22Rv1 (cell line): ENCODE measurements around the gene TOB2.
"Not testable (repeated sequence)": the region's sequence is repeated elsewhere in the genome, so short reads cannot be mapped to it uniquely, and the experiment has no call there.

Experiments
- H3K27ac ChIP-seq: fragments of 450-650 bp; 2 replicates; pipeline ENCODE4 v1.5.1; 2017
- ZFX ChIP-seq: fragments of 450-650 bp; IDR thresholded peaks from 2 replicates; pipeline ENCODE4 v1.6.1; 2017; ENCODE audit warnings: antibody characterized with exemption, borderline replicate concordance
- TF ChIP-seq, protein P1 (sequence below): fragments of 450-650 bp; IDR thresholded peaks from 2 replicates; pipeline ENCODE4 v1.5.1; 2017; ENCODE audit warnings: mild to moderate bottlenecking

The TOB2 gene

DNA sequence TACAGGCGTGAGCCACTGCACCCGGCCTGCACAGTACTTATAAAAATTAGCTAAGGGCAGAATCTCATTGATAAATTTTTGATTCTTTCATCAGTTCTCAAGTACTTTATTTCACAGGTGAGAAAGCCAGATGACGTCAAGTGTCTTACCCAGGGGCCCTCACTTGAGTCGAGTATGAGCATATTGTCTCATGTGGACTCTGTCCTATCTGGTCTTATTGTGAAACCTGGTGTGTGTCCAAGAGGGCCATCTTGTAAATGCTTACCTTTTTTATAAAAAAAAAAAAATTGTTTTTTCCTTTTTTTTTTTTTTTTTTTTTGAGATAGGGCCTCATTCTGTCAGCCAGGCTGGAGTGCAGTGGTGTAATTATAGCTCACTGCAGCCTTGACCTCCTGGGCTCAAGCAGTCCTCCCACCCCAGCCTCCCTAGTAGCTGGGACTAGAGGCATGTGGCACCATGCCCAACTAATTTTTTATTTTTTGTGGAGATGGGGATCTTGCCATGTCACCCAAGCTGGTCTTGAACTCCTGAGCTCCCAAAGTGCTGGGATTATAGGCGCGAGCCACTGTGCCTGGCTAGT is 28.4 kb upstream of the TOB2 start:
- TF ChIP-seq, protein P1, sequence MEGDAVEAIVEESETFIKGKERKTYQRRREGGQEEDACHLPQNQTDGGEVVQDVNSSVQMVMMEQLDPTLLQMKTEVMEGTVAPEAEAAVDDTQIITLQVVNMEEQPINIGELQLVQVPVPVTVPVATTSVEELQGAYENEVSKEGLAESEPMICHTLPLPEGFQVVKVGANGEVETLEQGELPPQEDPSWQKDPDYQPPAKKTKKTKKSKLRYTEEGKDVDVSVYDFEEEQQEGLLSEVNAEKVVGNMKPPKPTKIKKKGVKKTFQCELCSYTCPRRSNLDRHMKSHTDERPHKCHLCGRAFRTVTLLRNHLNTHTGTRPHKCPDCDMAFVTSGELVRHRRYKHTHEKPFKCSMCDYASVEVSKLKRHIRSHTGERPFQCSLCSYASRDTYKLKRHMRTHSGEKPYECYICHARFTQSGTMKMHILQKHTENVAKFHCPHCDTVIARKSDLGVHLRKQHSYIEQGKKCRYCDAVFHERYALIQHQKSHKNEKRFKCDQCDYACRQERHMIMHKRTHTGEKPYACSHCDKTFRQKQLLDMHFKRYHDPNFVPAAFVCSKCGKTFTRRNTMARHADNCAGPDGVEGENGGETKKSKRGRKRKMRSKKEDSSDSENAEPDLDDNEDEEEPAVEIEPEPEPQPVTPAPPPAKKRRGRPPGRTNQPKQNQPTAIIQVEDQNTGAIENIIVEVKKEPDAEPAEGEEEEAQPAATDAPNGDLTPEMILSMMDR, result no peak
- no peak for TF ChIP-seq ZFX
- no peak overlapping the region for H3K27ac ChIP-seq

DNA sequence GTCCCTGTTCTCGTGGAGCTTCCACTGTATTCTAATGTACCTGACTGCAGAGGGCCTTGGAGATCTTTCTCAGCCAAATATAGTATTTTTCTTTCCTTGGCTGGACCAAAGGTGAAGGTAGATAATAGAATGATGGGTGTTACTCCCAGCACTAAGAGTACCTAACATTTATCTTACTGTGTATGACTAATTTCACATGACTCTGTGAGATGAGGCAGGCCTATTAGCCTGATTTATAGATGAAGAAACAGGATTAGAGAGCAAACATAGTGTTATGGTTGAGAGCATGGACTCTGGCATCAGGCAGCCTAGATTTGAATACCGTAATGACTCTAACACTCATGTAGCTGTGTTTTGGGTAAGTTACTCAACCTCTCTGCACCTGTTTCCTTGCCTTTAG is 25.0 kb upstream of the TOB2 start:
- TF ChIP-seq, protein P1, result no peak
- TF ChIP-seq ZFX, result no peak
- no peak overlapping the region for H3K27ac ChIP-seq

DNA sequence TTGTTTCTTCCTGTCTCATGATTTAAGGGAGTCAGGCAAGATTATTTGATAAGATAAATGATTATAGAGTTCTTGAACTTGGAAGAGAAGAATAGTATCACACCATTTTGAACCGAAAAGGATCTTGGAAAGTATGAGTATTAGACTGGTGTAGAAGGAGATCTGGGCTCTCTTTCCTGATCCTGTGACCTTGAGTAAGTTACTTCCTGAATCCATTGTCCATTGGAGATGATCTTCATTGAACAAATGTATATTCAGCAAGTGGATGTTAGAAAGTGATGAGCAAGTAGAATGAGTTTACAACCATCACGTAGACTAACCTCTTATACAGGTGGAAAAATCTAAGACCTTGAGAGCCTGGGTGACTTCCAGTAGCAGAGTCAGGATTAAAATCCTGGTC is 24.3 kb upstream of the TOB2 start:
- no peak overlapping the region for H3K27ac ChIP-seq
- TF ChIP-seq, protein P1, result no peak
- TF ChIP-seq ZFX, result no peak

DNA sequence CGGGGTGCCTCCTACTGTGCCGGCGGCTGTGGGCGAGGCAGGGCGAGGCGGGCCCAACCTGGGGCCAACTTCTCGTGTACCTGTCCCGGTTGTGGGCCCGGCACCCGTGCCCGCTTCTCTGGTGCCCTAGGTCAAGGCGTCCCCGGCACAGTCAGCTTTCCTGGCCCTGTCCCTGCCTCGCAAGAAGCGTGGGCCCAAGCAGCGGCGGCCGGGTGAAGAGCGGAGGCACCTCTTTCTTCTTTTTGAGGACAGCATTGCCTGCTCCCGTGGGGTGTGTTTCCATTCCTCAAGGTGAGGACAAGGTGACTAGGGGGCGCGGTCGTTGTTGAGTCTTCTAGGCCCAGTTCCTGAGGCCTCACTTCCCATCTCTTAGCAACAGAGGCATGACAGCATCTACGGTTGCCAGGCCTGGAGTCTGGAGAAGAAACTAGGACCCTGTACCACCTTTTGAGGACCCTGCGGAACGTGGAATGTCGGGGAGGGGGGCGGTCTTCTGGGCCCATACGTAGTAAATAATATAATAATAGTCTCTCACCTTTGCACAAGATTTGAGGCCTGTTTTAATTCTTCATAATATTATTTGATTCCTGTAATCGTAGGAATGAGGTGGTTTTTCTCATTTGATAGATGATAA is 22.7 kb upstream of the TOB2 start:
- TF ChIP-seq, protein P1, result no peak; the same call in 1 of the 2 replicates
- no peak for TF ChIP-seq ZFX
- peak overlapping the region; percentile 84 for H3K27ac ChIP-seq

DNA sequence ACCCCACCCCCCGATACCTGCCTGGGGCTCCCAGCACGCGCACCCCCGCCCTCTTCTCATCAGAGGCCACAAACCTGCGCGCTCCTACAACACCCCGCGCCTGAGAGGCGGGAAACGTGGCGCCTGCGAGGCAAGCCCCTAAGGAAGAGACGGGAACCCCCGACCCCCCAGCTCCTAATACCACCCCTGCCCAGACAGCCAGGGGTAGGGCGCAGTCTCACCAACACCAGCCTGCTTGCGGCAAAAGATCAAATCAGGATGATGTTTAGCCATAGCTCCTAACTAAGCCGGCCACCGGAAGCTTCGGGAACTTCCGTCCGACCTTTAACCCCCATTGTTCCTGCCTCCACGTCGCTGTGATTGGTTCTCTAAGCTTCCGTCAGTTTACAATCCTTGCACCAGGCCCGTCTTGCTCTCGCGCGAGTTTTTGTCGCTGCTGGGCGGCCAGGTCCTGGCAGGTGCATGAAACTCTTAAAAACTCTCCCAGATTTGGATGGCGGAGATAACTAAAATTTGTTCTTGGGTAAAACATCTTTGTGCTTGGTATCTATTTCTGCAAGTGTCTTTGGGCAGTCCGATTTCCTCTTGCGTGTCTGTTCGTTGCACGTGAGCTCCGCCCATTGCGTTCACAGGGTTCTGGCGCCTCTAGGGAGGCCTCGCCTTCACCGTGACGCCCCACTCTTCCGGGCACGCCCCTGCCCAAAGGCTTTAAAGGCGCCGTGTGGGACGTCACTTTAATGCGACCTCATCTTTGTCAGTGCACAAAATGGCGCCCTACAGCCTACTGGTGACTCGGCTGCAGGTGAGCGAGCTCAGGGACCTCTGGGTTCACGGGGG is 22.0 kb upstream of the TOB2 start, which contains the start of the genes ACO2 and PHF5A:
TSS of gene ACO2 (plus strand) at position 737 of the 837 bp plus-strand sequence. CDS start at position 767, 30 bp downstream.
TSS of gene PHF5A (minus strand) at position 312 of the 837 bp plus-strand sequence. CDS start at position 273, 39 bp downstream.
- peak within 1 kb of the TSS; percentile 84 for H3K27ac ChIP-seq
- TF ChIP-seq, protein P1, result no peak
- no peak for TF ChIP-seq ZFX

DNA sequence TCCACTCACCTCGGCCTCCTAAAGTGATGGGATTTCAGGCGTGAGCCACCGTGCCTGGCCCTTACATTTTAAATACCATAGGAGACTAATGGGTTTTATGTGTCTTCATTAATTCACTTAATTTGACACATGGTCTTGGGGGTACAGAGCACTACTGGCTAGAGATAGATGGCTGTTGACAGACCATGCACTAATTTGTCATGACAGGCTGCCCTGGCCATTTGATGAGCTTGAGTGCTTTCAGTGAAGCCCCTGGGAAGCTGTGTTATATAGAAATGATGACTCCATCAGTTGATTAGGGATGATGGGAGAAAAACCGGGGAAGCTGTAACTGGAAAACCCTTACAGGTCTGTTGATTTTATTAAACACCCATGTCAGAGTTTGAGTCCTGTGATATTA is 15.3 kb upstream of the TOB2 start:
- H3K27ac ChIP-seq, result no peak overlapping the region
- TF ChIP-seq, protein P1, result no peak
- TF ChIP-seq ZFX, result no peak

DNA sequence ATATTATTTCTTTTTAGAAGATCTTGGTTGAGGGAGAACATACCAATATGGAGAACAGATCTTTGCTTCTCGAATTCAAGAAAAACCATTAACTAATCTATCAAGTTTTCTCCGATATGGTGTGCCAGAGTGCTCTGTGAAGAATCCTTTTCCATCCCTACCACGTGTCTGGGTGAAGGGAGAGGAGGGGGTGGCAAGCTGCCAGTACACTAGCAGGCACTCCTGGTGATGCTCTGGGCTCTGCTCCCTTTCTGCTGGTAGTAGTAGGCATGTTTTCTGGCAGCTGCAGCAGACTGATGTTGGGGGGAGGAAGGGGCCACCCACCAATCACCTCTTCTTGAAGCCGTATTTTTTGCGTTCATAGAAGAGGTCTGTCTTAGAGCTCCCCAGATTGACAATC is 13.5 kb upstream of the TOB2 start:
- not testable (repeated sequence) for H3K27ac ChIP-seq
